NB4 (cell line): ENCODE data around the gene CAVIN1.

Source experiments
- MAX ChIP-seq: IDR thresholded peaks from 2 replicates; pipeline ENCODE4 v1.6.1; 2011; ENCODE audit warnings: low read depth, low read length
- MYC ChIP-seq: IDR thresholded peaks from 2 replicates; pipeline ENCODE4 v1.6.1; 2011; ENCODE audit warnings: low read depth, low read length
- POLR2A ChIP-seq: IDR thresholded peaks from 2 replicates; pipeline ENCODE4 v1.6.1; 2011; ENCODE audit warnings: mild to moderate bottlenecking; ENCODE audit not compliant: insufficient read length; ENCODE audit errors: extremely low read depth
- TF ChIP-seq, protein P1 (sequence below): IDR thresholded peaks from one replicate; pipeline ENCODE4 v1.5.1; 2012; ENCODE audit warnings: low read depth, low read length

DNA sequence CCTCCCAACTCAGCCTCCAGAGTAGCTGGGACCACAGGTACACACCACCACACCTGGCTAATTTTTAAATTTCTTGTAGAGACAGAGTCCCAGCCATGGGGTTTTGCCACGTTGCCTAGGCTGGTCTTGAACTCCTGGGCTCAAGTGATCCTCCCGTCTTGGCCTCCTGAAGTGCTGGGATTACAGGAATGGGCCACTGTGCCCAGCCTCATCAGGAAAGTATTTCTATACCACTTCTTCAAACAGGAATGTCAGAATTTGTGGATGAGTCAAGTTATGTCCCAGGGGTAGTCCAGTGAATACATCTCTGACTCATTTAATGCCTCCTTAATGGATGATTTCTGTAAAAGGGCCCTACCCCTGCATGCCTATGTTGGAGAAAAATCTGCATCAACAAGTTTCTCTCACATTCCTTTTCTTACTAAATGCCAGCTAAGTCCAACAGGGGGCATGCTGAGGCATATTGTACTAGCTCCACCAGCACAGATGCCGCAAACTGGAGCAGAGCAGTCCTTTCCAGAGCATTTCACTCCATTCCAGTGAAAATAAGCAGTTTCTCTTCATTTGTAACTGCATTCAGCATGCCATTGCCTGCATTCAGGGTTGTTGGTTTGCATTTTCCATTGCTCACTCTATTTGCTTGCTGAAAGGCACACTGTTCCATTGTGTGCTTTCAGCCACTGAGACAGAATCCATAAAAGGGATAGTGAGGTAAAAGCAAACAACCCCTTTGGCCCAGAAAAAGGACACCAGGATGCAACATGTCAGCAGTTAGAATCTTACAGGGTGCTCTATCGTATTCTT, 5.3 kb upstream of the CAVIN1 start:
- TF ChIP-seq, protein P1, sequence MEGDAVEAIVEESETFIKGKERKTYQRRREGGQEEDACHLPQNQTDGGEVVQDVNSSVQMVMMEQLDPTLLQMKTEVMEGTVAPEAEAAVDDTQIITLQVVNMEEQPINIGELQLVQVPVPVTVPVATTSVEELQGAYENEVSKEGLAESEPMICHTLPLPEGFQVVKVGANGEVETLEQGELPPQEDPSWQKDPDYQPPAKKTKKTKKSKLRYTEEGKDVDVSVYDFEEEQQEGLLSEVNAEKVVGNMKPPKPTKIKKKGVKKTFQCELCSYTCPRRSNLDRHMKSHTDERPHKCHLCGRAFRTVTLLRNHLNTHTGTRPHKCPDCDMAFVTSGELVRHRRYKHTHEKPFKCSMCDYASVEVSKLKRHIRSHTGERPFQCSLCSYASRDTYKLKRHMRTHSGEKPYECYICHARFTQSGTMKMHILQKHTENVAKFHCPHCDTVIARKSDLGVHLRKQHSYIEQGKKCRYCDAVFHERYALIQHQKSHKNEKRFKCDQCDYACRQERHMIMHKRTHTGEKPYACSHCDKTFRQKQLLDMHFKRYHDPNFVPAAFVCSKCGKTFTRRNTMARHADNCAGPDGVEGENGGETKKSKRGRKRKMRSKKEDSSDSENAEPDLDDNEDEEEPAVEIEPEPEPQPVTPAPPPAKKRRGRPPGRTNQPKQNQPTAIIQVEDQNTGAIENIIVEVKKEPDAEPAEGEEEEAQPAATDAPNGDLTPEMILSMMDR, result peak; percentile 66
- TF ChIP-seq POLR2A, result no peak
- TF ChIP-seq MAX, result peak; percentile 20; the same call in 1 of the 2 replicates
- peak; percentile 8; the same call in 1 of the 2 replicates for TF ChIP-seq MYC
